ENCODE results near the gene PRRT3.
"Not testable (repeated sequence)": the region's sequence is repeated elsewhere in the genome, so short reads cannot be mapped to it uniquely, and the experiment has no call there.

PRRT3 gene

GRCh38 chr3:9940746-9941145, 11.5 kb downstream of the PRRT3 start:
- no peak for DNase-seq
- TF ChIP-seq CTCF (IDR thresholded peaks at IDR 0.05; ENCODE audit: low read depth, low read length, missing control alignments): no peak
- H3K36me3 ChIP-seq (replicated peaks): peaks cover 36% of the 10 kb centered on the region
- no peaks in the 10 kb centered on the region for H3K27me3 ChIP-seq (replicated peaks)
- no peak overlapping the region for H3K4me3 ChIP-seq (ENCODE audit: low read depth, low read length)
- no peak overlapping the region for H3K27ac ChIP-seq
- in situ Hi-C loops (cut with HindIII; ENCODE audit: low pct_ligation_motif_present, low sequenced_read_pairs): no loop called here

GRCh38 chr3:9939906-9940305, 12.3 kb downstream of the PRRT3 start:
- H3K27ac ChIP-seq; DNase-seq; in situ Hi-C loops (cut with HindIII; ENCODE audit: low pct_ligation_motif_present, low sequenced_read_pairs); H3K4me3 ChIP-seq (ENCODE audit: low read depth, low read length); H3K27me3 ChIP-seq (replicated peaks): not testable (repeated sequence)
- peaks cover 38% of the 10 kb centered on the region for H3K36me3 ChIP-seq (replicated peaks)

- no peak for DNase-seq
- Histone ChIP-seq H3K4me3 (ENCODE audit: low read depth, low read length) (no peak overlapping the region), H3K27me3 (replicated peaks) (no peaks in the 10 kb centered on the region), H3K27ac (no peak overlapping the region), H3K36me3 (replicated peaks) (peaks cover 37% of the 10 kb centered on the region)
- no peak for TF ChIP-seq CTCF (IDR thresholded peaks at IDR 0.05; ENCODE audit: low read depth, low read length, missing control alignments)
- in situ Hi-C loops (cut with HindIII; ENCODE audit: low pct_ligation_motif_present, low sequenced_read_pairs): no loop called here
Observed at GRCh38 chr3:9938966-9939365, 13.2 kb downstream of the PRRT3 start.

GRCh38 chr3:9937486-9938238, 14.5 kb downstream of the PRRT3 start:
- Histone ChIP-seq H3K27ac (no peak overlapping the region), H3K4me3 (ENCODE audit: low read depth, low read length) (no peak overlapping the region), H3K27me3 (replicated peaks) (no peaks in the 10 kb centered on the region), H3K36me3 (replicated peaks) (peaks cover 35% of the 10 kb centered on the region)
- TF ChIP-seq CTCF (IDR thresholded peaks at IDR 0.05; ENCODE audit: low read depth, low read length, missing control alignments): no peak
- DNase-seq: no peak
- in situ Hi-C loops (cut with HindIII; ENCODE audit: low pct_ligation_motif_present, low sequenced_read_pairs): no loop called here

- peaks cover 29% of the 10 kb centered on the region for H3K36me3 ChIP-seq (replicated peaks)
- in situ Hi-C loops (cut with HindIII; ENCODE audit: low pct_ligation_motif_present, low sequenced_read_pairs): no loop called here
- no peak for TF ChIP-seq CTCF (IDR thresholded peaks at IDR 0.05; ENCODE audit: low read depth, low read length, missing control alignments)
- no peaks in the 10 kb centered on the region for H3K27me3 ChIP-seq (replicated peaks)
- DNase-seq: no peak
- H3K4me3 ChIP-seq (ENCODE audit: low read depth, low read length): no peak overlapping the region
- no peak overlapping the region for H3K27ac ChIP-seq
Observed at GRCh38 chr3:9935966-9936510, 16.2 kb downstream of the PRRT3 start.

GRCh38 chr3:9934993-9935392, 17.2 kb downstream of the PRRT3 start:
- Histone ChIP-seq H3K4me3 (ENCODE audit: low read depth, low read length) (no peak overlapping the region), H3K27me3 (replicated peaks) (no peaks in the 10 kb centered on the region), H3K36me3 (replicated peaks) (peaks cover 26% of the 10 kb centered on the region), H3K27ac (no peak overlapping the region)
- in situ Hi-C loops (cut with HindIII; ENCODE audit: low pct_ligation_motif_present, low sequenced_read_pairs): no loop called here
- DNase-seq: no peak
- TF ChIP-seq CTCF (IDR thresholded peaks at IDR 0.05; ENCODE audit: low read depth, low read length, missing control alignments): no peak
